ENCODE data around the gene NBPF12.
"Not testable (repeated sequence)": the region's sequence is repeated elsewhere in the genome, so short reads cannot be mapped to it uniquely, and the experiment has no call there.

The NBPF12 gene

DNA sequence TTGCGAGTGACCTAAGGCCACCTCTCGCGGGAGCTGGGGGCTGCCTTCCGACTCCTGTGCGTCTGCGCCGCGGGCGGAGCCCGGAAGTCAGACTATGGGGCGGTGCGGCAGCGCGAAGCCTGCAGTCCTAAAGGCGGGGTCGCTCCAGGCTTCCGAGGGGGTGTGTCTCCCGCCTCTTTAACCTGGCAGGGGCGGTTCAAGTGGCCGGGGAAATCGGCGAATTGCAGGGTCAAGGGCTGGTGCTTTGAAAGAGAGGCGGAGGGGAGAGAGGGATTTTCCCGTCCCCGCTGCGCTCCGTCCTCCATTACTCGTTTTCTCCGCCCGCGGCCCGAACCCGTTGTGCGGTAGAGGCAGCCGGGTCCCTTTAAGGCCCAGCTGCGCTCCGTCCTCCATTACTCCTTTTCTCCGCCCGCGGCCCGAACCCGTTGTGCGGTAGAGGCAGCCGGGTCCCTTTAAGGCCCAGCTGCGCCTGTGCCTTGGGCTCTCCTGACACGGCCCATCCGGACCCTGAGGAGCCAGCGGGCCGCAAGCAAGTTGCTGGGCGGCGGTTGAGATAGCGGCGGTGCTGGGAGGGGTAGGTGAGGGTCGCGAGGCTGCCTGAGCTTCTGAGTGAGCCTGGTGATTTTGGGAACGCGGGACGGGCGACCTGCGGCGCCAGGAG is at the start of gene NBPF12:
NBPF12 (plus strand) TSS at position 83 of the 661 bp plus-strand sequence. CDS start 21,820 bp downstream, outside the sequence.
- Mint-ChIP-seq H3K27ac (peak within 1 kb of the TSS; percentile 96), H3K4me3 (peak within 1 kb of the TSS; percentile 94)
- H3K9me3 Mint-ChIP-seq; H3K36me3 Mint-ChIP-seq (ENCODE audit: low read depth); H3K4me1 Mint-ChIP-seq (ENCODE audit: low read depth); H3K27me3 Mint-ChIP-seq (ENCODE audit: low read depth): not testable (repeated sequence)

DNA sequence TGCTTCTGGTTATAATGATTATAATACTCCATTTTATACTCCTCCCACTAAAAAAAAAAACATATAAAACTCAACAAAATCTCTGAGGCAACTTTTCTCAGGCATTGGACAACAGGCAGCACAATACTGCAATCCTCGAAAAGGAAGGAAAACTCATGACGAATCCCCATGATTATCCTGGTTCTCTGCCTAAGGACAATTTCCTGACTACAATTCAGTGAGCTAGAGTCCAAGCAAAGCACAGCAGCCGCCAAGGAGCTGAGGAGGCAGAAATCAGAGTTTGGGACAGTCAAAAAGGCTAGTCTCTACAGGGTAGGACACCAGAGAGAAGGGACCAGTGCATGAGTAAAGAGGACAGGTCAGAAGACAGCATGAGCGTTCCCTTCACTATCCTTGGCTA is 46.8 kb upstream of the NBPF12 start:
- H3K9me3 Mint-ChIP-seq; H3K4me3 Mint-ChIP-seq; H3K36me3 Mint-ChIP-seq (ENCODE audit: low read depth); H3K27ac Mint-ChIP-seq; H3K4me1 Mint-ChIP-seq (ENCODE audit: low read depth); H3K27me3 Mint-ChIP-seq (ENCODE audit: low read depth): not testable (repeated sequence)

- H3K9me3 Mint-ChIP-seq; H3K27me3 Mint-ChIP-seq (ENCODE audit: low read depth); H3K27ac Mint-ChIP-seq; H3K4me1 Mint-ChIP-seq (ENCODE audit: low read depth); H3K36me3 Mint-ChIP-seq (ENCODE audit: low read depth); H3K4me3 Mint-ChIP-seq: not testable (repeated sequence)
These were observed 45.8 kb upstream of the NBPF12 start for GRCh38 chr1:146892331-146892730.

DNA sequence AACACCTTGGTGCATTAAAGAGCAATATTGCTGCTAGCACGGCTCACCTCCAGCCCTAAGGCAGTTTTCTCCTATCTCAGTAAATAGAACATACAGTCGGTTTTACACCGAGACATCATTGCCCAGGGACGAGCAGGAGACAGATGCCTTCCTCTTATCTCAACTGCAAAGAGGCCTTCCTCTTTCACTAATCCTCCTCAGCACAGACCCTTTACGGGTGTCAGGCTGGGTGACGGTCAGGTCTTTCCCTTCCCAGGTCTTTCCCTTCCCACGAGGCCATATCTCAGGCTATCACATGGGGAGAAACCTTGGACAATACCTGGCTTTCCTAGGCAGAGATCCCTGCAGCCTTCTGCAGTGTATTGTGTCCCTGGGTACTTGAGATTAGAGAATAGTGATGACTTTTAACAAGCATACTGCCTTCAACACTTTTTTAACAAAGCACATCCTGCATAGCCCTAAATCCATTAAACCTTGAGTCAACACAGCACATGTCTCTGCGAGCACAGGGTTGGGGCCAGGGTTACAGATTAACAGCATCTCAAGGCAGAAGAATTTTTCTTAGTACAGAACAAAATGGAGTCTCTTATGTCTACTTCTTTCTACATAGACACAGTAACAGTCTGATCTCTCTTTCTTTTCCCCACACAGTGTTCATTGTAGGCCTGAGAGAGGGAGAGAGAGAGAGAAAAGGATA is 30.4 kb upstream of the NBPF12 start:
- not testable (repeated sequence) for H3K27me3 Mint-ChIP-seq (ENCODE audit: low read depth); H3K4me1 Mint-ChIP-seq (ENCODE audit: low read depth); H3K27ac Mint-ChIP-seq; H3K9me3 Mint-ChIP-seq; H3K36me3 Mint-ChIP-seq (ENCODE audit: low read depth); H3K4me3 Mint-ChIP-seq

DNA sequence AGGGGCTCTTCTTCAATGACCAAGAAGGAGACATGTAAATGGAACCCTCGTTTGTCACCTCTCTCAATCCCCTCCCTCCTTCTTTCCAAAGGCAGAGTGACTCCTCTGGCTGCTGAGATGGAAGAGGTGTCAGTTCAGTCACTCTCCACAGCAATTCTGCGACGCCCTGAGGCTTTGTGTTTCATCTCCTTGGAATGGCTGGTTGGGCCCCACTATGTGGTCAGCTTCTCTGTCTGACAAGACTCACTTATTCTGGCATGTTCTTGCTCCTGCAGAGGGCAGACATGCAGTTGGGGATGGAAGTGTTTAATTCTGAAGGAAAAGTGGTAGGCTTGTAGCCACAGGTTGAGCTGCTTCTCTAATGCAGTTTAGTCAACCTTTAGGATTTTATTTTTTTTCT is 25.1 kb upstream of the NBPF12 start:
- not testable (repeated sequence) for H3K9me3 Mint-ChIP-seq; H3K27ac Mint-ChIP-seq; H3K36me3 Mint-ChIP-seq (ENCODE audit: low read depth); H3K4me1 Mint-ChIP-seq (ENCODE audit: low read depth); H3K4me3 Mint-ChIP-seq; H3K27me3 Mint-ChIP-seq (ENCODE audit: low read depth)

- not testable (repeated sequence) for H3K9me3 Mint-ChIP-seq; H3K27ac Mint-ChIP-seq; H3K27me3 Mint-ChIP-seq (ENCODE audit: low read depth); H3K4me1 Mint-ChIP-seq (ENCODE audit: low read depth); H3K36me3 Mint-ChIP-seq (ENCODE audit: low read depth); H3K4me3 Mint-ChIP-seq
These were observed 17.3 kb upstream of the NBPF12 start for GRCh38 chr1:146920811-146921210.

GRCh38 chr1:146922614-146923013 is 15.5 kb upstream of the NBPF12 start:
- H3K27me3 Mint-ChIP-seq (ENCODE audit: low read depth); H3K27ac Mint-ChIP-seq; H3K4me3 Mint-ChIP-seq; H3K4me1 Mint-ChIP-seq (ENCODE audit: low read depth); H3K36me3 Mint-ChIP-seq (ENCODE audit: low read depth); H3K9me3 Mint-ChIP-seq: not testable (repeated sequence)

- H3K27me3 Mint-ChIP-seq (ENCODE audit: low read depth); H3K36me3 Mint-ChIP-seq (ENCODE audit: low read depth); H3K4me3 Mint-ChIP-seq: not testable (repeated sequence)
These were observed 14.0 kb upstream of the NBPF12 start for GRCh38 chr1:146924106-146924505.

GRCh38 chr1:146926413-146926812 is 11.7 kb upstream of the NBPF12 start:
- H3K36me3 Mint-ChIP-seq (ENCODE audit: low read depth); H3K4me1 Mint-ChIP-seq (ENCODE audit: low read depth): not testable (repeated sequence)

More at GRCh38 chr1:146924106-146924505, 14.0 kb upstream of the NBPF12 start:
- not testable (repeated sequence) for H3K9me3 Mint-ChIP-seq; H3K4me1 Mint-ChIP-seq (ENCODE audit: low read depth); H3K27ac Mint-ChIP-seq

DNA sequence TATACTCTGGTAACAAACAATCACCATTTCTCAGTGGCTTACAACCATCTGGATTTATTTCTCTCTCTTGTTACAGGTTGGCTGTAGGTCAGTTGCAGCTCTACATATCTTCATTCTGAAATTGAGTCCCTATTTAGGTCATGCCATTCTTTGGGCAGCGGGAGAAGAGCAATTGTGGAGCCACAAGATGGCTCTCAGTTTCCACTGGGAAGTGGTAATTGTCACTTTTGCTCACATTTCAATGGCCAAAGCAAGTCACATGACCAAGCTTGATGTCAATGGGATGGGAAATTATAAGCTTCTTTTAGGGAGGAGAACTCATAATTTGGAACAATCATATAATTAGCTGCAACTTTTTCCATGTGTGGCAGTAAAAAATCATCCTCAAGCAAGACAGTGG is 7.9 kb upstream of the NBPF12 start:
- not testable (repeated sequence) for H3K36me3 Mint-ChIP-seq (ENCODE audit: low read depth); H3K4me3 Mint-ChIP-seq; H3K27me3 Mint-ChIP-seq (ENCODE audit: low read depth); H3K9me3 Mint-ChIP-seq; H3K4me1 Mint-ChIP-seq (ENCODE audit: low read depth); H3K27ac Mint-ChIP-seq

More at GRCh38 chr1:146926413-146926812, 11.7 kb upstream of the NBPF12 start:
- not testable (repeated sequence) for H3K27ac Mint-ChIP-seq; H3K27me3 Mint-ChIP-seq (ENCODE audit: low read depth); H3K4me3 Mint-ChIP-seq; H3K9me3 Mint-ChIP-seq

- not testable (repeated sequence) for H3K27ac Mint-ChIP-seq; H3K4me1 Mint-ChIP-seq (ENCODE audit: low read depth); H3K36me3 Mint-ChIP-seq (ENCODE audit: low read depth); H3K4me3 Mint-ChIP-seq; H3K27me3 Mint-ChIP-seq (ENCODE audit: low read depth); H3K9me3 Mint-ChIP-seq
These were observed 3.5 kb upstream of the NBPF12 start for GRCh38 chr1:146934390-146935223.

DNA sequence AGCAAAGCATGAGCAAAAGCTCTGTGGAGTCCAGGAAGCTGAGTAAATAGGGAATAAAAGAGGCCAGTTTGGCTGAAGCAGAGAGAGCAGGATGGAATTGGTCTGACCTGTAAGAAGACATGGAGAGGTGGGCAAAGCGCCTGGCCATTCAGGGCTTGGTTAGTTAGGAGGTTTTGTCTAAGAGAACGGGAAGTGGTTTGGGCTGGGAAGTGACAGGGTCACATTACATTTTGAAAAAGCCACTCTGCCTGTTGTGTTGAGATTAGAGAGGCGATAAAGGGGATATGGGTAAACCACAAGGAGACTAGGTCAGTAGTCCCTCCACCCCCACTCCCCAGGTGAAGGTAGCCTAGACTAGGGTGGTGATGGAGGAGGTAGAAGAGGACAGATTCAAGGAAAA is 662 bp upstream of the NBPF12 start:
- H3K4me3 Mint-ChIP-seq; H3K27ac Mint-ChIP-seq; H3K4me1 Mint-ChIP-seq (ENCODE audit: low read depth); H3K36me3 Mint-ChIP-seq (ENCODE audit: low read depth); H3K27me3 Mint-ChIP-seq (ENCODE audit: low read depth); H3K9me3 Mint-ChIP-seq: not testable (repeated sequence)

DNA sequence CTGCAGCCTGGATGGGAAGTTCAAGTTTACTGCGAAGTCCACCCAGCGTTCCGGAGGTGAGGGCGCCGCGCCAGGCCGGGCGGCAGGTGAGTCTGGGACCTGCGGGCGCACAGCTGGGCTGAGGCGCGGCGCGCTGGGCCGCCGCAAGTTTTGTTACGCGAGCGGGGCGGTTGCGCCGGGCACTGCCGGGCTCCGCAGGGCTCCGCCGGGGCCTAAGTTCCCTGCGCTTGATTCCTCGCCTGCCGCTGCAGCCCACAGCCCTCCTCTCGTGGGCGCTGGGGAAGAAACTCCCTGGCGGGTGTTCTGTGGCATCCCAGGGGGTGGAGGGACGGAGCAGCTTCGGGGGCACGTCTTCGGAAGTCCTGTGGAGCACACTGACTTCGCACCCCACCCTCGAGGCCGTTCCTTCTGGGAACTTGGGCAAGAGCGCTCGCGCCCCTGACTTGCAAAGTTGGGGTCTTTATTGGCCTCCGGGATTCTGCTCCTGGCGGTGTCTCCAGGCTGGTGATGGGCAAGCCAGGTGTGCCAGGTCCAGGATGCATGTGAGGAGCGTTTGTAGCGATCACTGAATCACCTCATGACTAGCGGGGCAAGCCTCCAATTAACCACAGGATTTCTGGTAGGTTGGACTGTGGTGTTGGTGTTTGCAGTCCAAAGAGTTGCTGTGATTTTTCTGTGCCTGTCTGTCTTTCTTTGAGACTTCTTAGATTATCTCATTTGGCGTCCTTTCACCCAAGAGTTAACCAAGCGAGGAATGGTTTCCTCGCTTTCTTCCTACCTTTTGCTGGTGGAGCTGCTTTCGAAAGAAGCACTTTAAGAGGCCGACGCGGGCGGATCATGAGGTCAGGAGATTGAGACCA is 1.0 kb downstream of the NBPF12 start:
- H3K4me3 Mint-ChIP-seq: peak overlapping the region; percentile 94
- not testable (repeated sequence) for H3K9me3 Mint-ChIP-seq; H3K36me3 Mint-ChIP-seq (ENCODE audit: low read depth); H3K27me3 Mint-ChIP-seq (ENCODE audit: low read depth); H3K4me1 Mint-ChIP-seq (ENCODE audit: low read depth)
- H3K27ac Mint-ChIP-seq: peak overlapping the region; percentile 96

DNA sequence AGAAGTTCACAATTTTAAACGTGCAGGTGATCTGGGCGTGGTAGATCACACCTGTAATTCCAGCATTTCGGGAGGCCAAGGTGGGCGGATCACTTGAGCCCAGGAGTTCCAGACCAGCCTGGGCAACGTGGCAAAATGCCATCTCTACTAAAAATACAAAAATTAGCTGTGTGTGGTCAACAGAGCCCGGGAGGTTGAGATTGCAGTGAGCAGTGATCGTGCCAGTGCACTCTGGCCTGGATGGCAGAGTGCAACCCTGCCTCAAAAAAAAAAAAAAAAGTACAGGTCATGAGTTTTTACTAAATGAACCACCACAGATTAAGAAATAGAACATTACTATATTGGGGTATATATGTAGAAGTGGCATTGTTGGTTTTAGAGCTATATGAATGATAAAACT is 2.2 kb downstream of the NBPF12 start:
- H3K4me3 Mint-ChIP-seq: peak overlapping the region; percentile 28
- H3K27ac Mint-ChIP-seq; H3K4me1 Mint-ChIP-seq (ENCODE audit: low read depth): not testable (repeated sequence)

More for the DNA sequence above, 2.2 kb downstream of the NBPF12 start:
- not testable (repeated sequence) for H3K36me3 Mint-ChIP-seq (ENCODE audit: low read depth); H3K27me3 Mint-ChIP-seq (ENCODE audit: low read depth); H3K9me3 Mint-ChIP-seq
